AG09309 (cell line): Measurements from ENCODE around the gene RASGEF1B.

Source experiments
- DNase-seq: peaks from one replicate; pipeline ENCODE4 v3.0.0-alpha.2; 2010; ENCODE audit warnings: low read depth
- H3K4me3 ChIP-seq: 2 replicates; pipeline ENCODE4 v1.5.1; 2011; ENCODE audit warnings: mild to moderate bottlenecking, low read depth, low read length, moderate library complexity; ENCODE audit not compliant: control insufficient read depth
- TF ChIP-seq, protein P1 (sequence below): IDR thresholded peaks from 2 replicates; pipeline ENCODE4 v1.5.1; 2011; ENCODE audit warnings: mild to moderate bottlenecking, low read depth, low read length, inconsistent platforms; ENCODE audit not compliant: insufficient read depth, control insufficient read depth; ENCODE audit errors: missing control alignments

RASGEF1B gene

GRCh38 chr4:81432825-81433224 is 38.9 kb downstream of the RASGEF1B start:
- DNase-seq: no peak
- TF ChIP-seq, protein P1, sequence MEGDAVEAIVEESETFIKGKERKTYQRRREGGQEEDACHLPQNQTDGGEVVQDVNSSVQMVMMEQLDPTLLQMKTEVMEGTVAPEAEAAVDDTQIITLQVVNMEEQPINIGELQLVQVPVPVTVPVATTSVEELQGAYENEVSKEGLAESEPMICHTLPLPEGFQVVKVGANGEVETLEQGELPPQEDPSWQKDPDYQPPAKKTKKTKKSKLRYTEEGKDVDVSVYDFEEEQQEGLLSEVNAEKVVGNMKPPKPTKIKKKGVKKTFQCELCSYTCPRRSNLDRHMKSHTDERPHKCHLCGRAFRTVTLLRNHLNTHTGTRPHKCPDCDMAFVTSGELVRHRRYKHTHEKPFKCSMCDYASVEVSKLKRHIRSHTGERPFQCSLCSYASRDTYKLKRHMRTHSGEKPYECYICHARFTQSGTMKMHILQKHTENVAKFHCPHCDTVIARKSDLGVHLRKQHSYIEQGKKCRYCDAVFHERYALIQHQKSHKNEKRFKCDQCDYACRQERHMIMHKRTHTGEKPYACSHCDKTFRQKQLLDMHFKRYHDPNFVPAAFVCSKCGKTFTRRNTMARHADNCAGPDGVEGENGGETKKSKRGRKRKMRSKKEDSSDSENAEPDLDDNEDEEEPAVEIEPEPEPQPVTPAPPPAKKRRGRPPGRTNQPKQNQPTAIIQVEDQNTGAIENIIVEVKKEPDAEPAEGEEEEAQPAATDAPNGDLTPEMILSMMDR: no peak
- H3K4me3 ChIP-seq: no peak overlapping the region

DNA sequence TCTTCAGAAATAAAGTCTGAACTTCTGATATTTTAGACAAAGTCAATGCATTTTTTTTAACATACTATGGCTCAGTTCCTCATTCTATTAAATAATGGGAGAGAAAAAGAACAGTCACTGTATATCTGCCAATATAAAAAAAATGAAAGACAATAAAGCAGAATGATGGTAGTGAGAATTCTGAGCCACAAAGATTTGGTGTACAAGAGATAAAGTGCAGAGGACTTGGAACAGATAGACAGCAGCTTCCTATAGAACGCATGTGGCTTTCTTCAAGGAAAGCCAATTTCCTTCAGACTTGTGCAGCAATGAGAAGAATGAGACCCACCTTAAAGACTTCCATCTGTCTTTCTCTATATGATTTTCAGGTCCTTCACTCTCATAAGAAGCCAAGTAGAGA is 39.7 kb downstream of the RASGEF1B start:
- no peak overlapping the region for H3K4me3 ChIP-seq
- no peak for DNase-seq

DNA sequence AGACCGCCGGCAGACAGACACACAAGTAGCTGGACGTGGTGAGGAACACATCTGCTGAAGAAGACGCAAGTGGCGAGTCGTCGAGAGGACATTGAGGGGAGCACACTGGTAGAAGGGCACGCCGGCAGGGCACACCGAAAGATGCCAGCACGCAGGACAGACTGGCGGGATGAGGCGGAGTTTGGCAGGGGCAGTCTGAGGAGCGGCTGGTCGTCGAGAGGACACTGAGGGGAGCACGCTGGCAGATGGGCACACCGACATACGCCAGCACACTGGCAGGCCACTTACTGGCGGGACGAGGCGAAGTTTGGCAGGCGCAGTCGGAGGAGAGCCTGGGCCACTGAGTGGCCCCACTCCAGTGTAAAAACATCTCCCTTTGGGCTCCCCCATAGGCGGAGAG is 42.1 kb downstream of the RASGEF1B start:
- no peak overlapping the region for H3K4me3 ChIP-seq
- TF ChIP-seq, protein P1: no peak
- no peak for DNase-seq

More for the DNA sequence above, 39.7 kb downstream of the RASGEF1B start:
- TF ChIP-seq, protein P1: no peak

DNA sequence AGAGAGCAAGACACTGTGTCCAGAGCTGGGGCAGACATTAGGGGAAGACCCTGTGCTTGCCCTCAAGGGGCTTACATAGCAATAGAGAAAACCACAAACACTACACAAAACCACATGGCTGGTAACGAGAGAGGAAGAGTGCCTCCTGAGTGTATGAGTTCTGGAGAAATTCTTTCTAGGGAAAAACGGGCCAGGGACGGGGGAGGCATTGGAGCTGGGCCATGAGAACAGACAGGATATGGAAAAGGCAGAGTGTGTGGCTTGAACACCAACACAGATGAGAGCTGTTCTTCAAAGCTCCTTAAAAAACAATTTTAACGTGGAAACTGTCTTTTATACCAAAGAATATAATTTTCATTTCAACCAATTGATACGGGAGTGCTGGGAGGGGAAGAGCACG is 42.7 kb downstream of the RASGEF1B start:
- TF ChIP-seq, protein P1: no peak
- H3K4me3 ChIP-seq: no peak overlapping the region

DNA sequence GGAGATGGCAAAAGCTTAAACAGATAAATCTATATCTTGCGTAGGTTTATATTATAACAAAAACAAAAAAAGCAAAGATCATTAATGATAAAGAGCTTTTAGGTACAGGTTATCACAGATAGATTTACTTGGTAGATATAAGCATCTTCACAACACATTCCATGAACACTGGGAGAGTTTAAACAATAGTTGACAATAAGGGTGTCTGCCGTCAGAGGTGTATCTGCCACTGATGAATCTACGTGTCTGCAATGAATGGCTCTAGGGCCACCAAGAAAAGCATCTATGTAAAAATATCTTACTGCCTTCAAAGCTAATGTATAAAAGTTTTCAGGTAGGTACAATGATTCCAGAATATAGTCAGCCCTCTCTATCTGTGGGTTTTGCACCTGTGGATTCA is 43.7 kb downstream of the RASGEF1B start:
- TF ChIP-seq, protein P1: no peak
- no peak for DNase-seq
- H3K4me3 ChIP-seq: no peak overlapping the region

More for the DNA sequence above, 42.7 kb downstream of the RASGEF1B start:
- no peak for DNase-seq

GRCh38 chr4:81427344-81427821 is 44.3 kb downstream of the RASGEF1B start:
- no peak for DNase-seq
- TF ChIP-seq, protein P1: no peak
- no peak overlapping the region for H3K4me3 ChIP-seq
